Cerebellar nuclear complex (tissue), 1 donor: ENCODE measurements around the gene SP1.
"Not testable (repeated sequence)": the region's sequence is repeated elsewhere in the genome, so short reads cannot be mapped to it uniquely, and the experiment has no call there.

Experiments used
- DNase-seq, 2 experiments: peaks; one replicate each; lab custom pipeline; 2025; lab: John Stamatoyannopoulos, UW

SP1 gene

DNA sequence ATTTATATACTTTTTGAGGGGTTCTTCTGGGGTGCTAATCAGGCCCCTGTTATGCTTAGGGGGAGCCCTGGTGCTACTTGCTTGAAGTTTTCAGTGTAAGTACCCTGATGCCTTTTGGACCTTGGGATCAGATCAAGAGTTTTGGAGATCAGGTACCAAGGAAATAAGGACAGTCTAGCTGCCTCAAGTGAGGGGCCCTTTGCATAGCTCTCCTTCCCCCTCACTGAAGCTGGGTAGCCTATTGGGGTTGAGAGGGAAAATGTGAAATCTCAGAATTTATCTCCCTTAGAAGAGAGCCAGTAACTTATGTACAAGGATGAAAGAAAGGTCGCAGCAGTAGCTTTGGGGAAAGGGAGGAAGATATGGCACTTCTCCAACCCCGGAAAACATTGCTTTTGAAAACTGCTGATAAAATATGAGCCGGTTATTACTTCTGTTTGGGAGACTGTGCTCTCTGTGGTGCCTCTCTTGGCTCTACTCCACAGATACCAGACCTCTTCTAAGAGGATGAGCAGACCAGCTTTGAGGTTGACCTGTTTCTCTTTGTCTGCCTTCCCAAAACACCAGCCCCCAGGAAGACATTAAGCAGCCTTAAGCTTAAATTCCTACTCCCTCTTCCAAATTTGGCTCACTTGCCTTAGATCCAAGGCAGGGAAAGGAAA lies 34.9 kb downstream of the SP1 start:
- DNase-seq, result no peak

DNA sequence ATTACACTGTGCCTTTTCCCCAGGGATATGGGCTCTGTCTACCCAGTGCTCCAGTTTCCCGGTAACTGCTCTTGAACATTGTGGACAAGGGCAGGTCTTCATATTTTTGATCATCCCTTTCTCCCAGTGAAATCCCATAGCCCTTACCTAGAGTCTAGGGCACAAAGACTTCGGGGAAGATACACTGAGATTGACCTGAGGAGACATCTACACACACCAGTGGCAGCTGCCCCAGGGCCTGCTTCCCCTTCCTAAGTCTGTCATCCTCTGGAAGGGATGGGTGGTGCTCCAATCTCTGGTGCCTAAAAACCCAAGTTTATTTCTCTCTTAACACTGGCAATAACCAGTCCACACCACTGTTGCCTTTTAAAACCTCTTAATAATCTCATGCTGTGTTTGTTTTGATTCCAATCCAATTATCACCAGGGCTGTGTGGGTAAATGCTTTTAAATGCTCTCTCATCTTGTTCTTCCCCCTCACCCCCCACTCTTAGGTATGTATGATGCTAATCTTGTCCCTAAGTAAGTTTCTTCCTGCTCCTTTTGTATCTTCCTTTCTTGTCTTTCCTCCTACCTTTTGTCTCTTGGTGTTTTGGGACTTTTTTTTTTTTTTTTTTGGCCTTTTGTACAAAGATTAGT lies 35.9 kb downstream of the SP1 start:
- DNase-seq, result not testable (repeated sequence)

DNA sequence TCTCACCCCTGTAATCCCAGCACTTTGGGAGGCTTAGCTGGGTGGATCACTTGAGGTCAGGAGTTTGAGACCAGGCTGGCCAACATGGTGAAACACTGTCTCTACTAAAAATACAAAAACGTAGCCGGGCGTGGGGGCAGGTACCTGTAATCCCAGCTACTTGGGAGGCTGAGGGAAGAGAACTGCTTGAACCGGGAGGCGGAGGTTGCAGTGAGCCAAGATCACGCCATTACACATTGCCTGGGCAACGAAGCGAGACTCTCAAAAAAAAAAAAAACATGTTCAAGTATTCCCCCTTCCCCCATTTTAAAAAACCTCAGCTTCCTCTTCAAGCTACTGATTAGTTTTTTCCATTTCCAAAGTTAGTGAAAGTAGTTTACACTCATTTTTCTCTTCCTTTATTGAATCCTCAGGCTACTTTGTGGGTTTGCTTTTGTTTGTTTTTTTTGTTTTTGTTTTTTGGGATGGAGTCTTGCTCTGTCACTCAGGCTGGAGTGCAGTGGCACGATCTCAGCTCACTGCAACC lies 37.4 kb downstream of the SP1 start:
- not testable (repeated sequence) for DNase-seq

DNA sequence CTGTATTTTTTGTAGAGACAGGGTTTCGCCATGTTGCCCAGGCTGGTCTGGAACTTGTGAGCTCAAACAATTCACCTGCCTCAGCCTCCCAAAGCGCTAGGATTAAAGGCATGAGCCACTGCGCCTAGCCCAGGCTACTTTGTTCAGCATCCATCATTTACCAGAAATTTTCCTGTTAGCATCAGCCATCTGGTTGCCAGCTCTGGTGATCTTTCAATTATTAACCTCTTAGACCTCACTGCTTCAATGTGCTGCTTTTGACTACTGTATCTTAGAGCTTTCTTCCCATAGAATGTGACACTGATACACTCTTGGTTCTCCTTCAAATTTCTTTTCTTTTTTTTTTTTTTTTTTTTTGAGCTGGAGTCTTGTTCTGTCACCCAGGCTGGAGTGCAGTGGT lies 38.2 kb downstream of the SP1 start:
- no peak for DNase-seq

DNA sequence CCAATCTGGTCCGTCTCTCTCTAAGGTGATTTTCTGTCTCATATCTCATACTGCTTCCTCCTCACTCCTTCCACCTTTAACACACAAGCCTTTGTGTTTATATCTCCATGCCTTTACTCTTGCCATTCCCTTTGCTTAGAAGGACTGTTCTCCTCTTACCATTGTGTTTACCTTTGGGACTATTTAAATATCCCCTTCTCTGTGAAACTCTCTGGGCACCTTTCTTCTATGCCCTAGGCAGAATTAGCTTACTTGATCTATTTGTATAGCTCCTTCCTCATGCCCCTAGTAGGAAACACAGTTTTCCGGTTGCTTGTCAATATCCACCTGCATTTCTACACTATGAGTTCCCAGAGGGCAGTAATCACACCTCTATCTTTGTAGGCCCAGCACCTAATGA lies 39.8 kb downstream of the SP1 start:
- DNase-seq, result no peak

DNA sequence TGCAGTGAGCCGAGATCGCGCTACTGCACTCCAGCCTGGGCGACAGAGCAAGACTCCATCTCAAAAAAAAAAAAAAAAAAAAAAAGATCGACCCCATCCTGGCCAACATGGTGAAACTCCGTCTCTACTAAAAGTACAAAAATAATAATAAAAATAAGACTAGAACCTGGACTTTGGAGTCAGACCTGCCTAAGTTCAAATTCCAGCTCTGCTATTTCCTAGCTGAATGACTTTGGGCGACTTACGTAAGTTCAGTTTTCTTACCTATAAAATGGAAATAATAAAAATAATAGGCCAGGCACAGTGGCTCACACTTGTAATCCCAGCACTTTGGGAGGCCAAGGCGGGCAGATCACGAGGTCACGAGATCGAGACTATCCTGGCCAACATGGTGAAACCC lies 42.3 kb downstream of the SP1 start:
- not testable (repeated sequence) for DNase-seq

DNA sequence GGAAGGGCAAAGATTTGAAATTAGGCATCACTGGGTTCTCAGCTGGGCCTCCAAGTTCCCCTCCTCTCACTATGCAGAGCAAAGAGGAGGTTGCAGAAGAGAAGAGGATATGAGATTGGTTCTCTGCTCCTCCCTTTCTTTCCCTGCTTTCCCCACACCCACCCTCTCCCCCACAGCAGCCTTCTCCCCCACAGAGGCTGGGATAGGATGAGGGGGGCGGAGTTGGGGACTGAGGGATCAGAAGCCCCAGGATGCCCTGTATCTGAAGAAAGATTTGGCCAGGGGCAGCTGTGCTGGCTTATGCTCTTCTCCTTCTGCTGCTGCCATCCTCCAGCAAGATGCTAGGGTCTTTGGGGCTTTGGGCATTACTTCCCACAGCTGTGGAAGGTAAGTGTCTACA lies 43.6 kb downstream of the SP1 start, which contains the start of gene AMHR2:
AMHR2 (plus strand) TSS at position 259 of the 400 bp plus-strand sequence; CDS start at position 339, 80 bp downstream.
- no peak for DNase-seq

DNA sequence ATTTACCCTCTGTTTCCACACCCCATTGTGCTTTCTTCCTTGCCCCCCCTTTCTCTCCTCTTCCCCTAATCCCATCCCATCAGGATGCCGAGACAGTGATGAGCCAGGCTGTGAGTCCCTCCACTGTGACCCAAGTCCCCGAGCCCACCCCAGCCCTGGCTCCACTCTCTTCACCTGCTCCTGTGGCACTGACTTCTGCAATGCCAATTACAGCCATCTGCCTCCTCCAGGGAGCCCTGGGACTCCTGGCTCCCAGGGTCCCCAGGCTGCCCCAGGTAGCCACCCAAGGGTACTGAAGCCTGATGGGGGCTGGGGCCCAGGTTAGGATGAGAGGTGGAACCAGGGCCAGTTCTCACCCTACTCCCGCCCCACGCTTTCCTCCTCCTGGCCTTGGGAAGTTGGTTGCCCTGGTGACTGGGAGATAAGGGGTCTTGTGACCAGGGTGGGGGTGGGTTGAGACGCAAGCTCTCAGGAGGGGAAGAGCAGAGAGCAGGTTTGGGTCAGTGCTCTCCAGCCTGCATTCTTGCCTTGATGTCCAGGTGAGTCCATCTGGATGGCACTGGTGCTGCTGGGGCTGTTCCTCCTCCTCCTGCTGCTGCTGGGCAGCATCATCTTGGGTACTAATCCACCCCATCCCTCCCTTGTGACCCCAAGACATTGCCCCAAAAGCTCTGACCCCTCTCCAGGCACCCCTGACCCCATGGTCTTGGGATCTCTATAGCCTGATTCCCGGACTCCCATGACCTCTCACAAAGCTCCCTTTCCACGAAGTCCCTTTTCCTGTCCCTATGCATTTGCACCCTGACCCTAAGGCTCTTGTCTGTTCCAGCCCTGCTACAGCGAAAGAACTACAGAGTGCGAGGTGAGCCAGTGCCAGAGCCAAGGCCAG lies 44.9 kb downstream of the SP1 start:
- DNase-seq, result no peak

DNA sequence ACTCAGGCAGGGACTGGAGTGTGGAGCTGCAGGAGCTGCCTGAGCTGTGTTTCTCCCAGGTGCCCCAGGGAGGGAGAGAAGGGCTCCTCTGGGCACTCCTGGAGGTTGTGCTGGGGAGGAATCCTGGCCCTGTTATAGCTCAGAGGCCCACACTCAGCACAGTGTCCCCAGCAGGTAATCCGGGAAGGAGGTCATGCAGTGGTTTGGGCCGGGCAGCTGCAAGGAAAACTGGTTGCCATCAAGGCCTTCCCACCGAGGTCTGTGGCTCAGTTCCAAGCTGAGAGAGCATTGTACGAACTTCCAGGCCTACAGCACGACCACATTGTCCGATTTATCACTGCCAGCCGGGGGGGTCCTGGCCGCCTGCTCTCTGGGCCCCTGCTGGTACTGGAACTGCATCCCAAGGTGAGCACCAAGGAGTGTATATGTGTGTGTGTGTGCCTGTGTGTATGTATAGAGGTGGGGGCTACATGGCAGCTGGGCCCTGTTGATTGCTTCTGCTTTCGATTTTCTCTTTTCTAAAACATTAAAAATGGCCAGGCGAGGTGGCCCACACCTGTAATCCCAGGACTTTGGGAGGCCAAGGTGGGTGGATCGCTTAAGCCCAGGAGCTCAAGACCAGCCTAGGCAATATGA lies 45.7 kb downstream of the SP1 start:
- DNase-seq, result no peak

DNA sequence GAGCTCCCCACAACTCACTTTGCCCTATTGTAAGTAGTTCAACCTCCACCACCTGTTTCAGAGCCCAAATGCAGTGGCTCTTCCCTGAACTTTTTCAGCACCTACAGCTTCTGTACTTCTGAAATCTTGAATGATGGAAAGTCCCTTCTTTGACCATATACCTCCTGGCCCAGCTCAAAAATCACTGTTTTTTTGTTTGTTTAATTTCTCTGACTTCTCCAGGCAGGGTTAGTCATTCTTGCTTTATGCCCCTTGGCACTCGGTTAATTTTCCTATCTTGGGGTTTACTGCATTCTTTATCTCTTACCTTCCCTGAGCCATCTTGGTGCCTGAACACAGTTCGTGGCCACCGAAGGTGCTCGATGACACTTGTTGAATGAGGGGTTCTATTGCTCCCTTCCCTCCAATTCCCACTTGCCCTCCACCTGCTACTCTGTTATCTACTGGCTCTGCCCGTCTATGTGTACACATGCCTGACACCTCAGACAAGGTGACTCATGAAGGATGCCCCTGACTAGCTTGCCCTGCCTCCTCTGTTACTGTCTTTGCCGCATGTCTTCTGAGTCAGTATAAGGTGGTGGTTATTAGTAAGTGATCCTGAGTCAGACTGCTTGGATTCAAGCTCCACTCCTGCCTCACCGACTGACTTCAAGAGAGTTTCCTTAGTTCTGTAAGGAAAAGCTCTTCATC lies 48.1 kb downstream of the SP1 start:
- no peak for DNase-seq

DNA sequence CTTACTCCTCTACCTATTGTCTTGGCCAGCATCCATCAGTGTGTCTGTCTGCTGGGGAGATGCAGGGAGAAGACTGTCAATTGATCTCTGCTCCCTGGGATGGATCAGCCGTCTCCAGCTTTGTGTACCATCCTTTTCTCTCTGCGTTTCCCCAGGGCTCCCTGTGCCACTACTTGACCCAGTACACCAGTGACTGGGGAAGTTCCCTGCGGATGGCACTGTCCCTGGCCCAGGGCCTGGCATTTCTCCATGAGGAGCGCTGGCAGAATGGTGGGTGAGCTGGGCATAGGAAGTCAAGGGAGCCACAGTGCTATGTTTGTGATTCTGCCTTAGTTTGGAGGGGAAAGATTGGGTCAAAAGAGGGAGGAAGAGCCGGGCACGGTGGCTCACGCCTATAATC lies 48.8 kb downstream of the SP1 start:
- DNase-seq, result no peak

DNA sequence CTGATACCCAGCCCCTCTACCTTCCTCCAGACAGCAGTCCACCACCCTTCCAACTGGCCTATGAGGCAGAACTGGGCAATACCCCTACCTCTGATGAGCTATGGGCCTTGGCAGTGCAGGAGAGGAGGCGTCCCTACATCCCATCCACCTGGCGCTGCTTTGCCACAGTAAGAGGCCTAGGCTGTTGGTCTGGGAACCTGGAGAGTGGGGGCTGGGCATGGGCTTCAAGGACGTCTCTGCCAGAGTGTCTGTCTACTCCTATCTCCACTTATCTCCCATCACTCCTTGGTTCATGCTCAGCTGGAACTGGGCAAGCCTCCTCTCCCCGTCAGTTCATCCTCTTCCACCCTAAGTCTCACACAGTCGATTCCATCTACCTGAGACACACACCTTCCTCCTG lies 50.1 kb downstream of the SP1 start:
- no peak for DNase-seq

DNA sequence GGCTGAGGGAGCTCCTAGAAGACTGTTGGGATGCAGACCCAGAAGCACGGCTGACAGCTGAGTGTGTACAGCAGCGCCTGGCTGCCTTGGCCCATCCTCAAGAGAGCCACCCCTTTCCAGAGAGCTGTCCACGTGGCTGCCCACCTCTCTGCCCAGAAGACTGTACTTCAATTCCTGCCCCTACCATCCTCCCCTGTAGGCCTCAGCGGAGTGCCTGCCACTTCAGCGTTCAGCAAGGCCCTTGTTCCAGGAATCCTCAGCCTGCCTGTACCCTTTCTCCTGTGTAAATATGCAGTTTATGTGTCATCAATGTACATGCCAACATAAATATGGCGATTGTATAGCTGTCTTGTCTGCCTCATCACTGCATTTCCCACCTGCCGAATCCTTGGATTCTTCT lies 51.2 kb downstream of the SP1 start:
- no peak for DNase-seq

DNA sequence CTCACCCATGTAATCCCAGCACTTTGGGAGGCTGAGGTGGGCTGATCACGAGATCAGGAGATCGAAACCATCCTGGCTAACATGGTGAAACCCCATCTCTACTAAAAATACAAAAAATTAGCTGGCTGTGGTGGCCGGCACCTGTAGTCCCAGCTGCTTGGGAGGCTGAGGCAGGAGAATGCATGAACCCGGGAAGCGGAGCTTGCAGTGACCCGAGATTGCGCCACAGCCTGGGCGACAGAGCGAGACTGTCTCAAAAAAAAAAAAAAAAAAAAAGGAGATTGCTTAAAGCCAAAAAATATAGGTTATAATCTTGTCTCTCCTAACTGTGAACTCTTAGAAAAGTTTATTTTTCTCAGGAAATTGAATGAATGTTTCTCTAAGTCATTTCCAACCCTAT lies 55.4 kb downstream of the SP1 start:
- not testable (repeated sequence) for DNase-seq

DNA sequence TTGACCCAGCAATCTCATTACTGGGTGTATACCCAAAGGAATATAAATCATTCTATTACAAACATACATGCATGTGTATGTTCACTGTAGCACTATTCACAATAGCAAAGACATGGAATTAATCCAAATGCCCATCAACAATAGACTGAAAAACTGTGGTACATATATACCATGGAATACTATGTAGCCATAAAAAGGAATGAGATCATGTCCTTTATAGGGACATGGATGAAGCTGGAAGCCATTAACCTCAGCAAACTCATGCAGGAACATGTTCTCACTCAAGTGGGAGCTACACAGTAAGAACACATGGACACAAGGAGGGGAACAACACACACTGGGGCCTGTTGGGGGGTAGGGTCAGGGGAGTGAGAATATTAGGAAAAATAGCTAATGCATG lies 59.6 kb downstream of the SP1 start:
- DNase-seq, result not testable (repeated sequence)

DNA sequence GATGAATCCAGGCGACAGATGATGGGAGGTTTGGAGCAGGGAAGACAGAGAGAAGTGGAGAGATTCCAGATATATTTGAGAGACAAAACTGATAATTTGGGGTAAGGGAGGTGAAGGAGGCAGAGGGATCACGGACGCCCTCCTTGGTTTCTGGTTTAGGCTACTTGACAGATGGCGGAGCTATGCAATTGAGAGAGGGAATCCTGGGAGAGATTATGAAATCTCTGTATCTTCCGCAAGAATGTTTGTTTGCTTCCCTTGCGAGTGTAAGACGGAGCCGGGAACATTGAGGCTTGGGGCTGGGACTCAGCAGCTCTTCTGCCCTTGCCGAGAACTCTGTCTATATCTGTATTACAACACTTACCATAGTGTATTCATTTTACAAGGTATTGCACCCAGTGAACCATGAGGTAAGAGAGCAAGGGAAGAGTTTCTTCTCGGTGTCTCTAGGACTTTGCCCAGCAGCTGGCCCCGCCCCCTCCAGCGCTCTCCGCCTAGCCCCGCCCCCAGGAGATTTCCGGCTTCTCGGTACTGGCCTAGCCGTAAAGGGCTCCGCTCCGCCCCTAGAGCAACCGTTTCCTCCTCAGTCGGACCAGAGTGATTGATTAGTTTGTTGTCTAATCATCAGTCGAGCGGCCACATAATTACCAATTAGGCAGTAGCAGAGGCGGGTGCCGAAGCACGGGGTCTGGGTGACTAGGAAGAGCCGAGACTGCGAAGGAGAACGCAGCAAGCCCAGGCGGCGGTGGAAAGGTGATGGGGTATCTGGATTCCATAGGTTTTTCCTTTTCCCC lies 61.3 kb downstream of the SP1 start, which contains the start of gene PRR13:
PRR13 (plus strand) TSS at position 695 of the 794 bp plus-strand sequence. CDS start 981 bp downstream, outside the sequence.
- peak; percentile 95 to 96 for DNase-seq

DNA sequence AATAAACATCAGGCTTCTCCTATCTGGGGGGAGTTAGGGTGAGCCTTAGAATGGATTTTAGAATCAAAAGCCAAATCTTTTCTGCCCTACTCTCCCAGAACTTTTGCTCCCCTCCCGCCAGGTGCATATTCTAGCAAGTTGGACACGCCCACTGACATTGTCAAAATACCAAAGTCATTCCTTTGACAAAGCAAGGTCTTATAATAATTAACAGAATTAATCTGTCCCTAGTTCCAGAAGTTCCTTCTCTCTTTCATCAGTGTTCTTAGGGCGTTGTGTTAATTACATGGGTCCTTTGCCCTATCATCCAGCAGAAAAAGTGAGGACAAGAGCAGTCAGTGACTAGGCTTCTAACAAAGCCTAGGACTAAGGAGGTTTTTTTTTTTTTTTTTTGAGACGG lies 64.0 kb downstream of the SP1 start:
- DNase-seq, result no peak

DNA sequence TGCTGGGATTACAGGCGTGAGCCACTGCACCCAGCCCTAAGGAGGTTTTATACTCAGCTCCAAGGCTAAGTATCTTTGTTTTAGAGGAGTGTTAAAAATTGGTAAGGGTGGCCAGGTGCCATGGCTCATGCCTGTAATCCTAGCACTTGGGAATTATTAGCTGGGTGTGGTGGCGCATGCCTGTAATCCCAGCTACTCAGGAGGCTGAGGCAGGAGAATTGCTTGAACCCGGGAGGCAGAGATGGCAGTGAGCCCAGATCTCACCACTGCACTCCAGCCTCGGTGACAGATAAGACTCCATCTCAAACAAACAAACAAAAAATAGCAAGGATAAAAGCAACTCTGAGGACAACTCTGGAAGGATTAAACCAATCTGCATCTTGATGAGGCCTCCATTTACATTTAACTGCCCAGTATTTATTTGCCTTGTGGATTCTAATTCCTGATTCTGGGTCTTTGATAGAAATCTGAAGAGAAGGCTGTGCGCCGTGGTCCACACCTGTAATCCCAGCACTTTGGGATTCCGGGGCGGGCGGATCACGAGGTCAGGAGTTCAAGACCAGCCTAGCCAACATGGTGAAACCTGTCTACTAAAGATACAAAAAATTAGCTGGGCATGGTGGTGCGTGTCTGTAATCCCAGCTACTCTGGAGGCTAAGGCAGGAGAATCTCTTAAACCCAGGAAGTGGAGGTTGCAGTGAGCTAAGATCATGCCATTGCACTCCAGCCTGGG lies 64.8 kb downstream of the SP1 start:
- DNase-seq, result not testable (repeated sequence)

DNA sequence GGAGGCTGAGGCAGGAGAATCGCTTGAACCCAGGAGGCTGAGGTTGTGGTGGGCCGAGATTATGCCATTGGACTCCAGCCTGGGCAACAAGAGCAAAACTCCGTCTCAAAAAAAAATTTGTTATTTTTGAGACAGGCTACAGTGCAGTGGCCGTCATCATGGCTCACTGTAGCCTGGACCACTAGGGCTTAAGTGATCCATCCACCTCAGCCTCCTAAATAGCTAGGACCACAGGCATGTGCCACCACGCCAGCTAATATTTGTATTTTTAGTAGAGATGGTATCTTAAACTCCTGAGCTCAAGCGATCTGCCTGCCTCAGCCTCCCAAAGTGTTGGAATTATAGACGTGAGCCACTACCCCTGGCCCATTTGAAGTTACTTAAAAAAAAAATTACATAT lies 71.0 kb downstream of the SP1 start:
- DNase-seq, result no peak

DNA sequence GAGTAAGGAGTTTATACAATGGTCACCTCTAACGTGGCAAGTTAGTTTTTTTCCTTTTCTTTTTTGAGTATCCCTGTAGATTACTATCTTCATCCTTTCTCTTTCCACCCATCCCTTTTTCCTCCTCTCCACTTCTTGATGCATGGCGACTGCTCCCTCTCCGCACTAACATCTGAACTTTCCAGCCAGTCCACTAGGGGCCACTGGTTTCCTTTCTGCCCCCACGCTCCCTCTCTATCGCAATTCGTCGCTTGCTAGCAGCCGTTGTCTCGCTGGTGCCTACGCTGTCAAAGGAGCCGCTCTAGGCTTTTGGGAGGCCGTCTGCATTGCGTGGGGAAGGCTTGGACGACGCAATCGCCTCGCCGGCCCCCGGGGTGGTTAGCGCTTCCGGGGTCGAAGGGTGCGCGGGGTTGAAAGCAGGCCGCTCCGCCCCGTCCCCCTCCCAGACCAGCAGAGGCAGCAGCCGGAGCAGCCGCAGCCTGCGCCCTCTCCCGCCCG lies 71.7 kb downstream of the SP1 start, which contains the start of gene PCBP2:
PCBP2 (plus strand) TSS at position 442 of the 498 bp plus-strand sequence. CDS start 2,699 bp downstream, outside the sequence.
- DNase-seq, result peak; percentile 98 to 99
